HepG2 (cell line): ENCODE data around the gene ATF6. TPM values are rescaled to one million over a fixed set of nuclear protein-coding genes. Genes with fewer than 3 reads are reported as not detected.

Experiments used
- KAT8 ChIP-seq: IDR thresholded peaks from 2 replicates; pipeline ENCODE4 v1.6.1; 2016; ENCODE audit warnings: missing genetic modification reagents, missing compliant biosample characterization
- PCBP1 ChIP-seq: fragments of 200-400 bp; formaldehyde crosslinking; IDR thresholded peaks from 2 replicates; pipeline ENCODE4 v1.6.1; 2017; ENCODE audit warnings: mild to moderate bottlenecking, low read depth, low read length, borderline replicate concordance
- SIN3A ChIP-seq: IDR thresholded peaks from 2 replicates; pipeline ENCODE4 v1.6.1; 2011; ENCODE audit warnings: low read depth, mild to moderate bottlenecking, control low read depth, low read length, borderline replicate concordance
- SUZ12 ChIP-seq: fragments of 150-350 bp; IDR thresholded peaks from 2 replicates; pipeline ENCODE4 v1.6.1; 2014; ENCODE audit warnings: low read depth, low read length
- ZNF543 ChIP-seq: sonication (generic); formaldehyde crosslinking; IDR thresholded peaks from 2 replicates; pipeline ENCODE4 v1.4.0; 2020; ENCODE audit warnings: mild to moderate bottlenecking, missing genetic modification reagents
- ZNF558 ChIP-seq: sonication (generic); formaldehyde crosslinking; IDR thresholded peaks from 2 replicates; pipeline ENCODE4 v1.9.0; 2022; ENCODE audit warnings: mild to moderate bottlenecking, missing genetic modification reagents, borderline replicate concordance
- ZNF564 ChIP-seq: sonication (generic); formaldehyde crosslinking; IDR thresholded peaks from 2 replicates; pipeline ENCODE4 v1.8.1; 2023; ENCODE audit warnings: mild to moderate bottlenecking, missing genetic modification reagents
- polyA plus RNA-seq, 8 experiments: library from polyadenylated mRNA; depleted of rRNA in 3 of 8; stranded (reverse) in 7 of 8; unstranded in 1 of 8; fragments of >200 nt; fragmentation: Illumina TruSeq in 4 of 8; extraction: Trizol in 4 of 8; gene quantifications; 2 replicates each; pipeline versions ENCODE4 v1.2.1 to v1.2.3, GENCODE V29; 2011 to 2016; ENCODE audit warnings: low read depth in 4 of 8, missing spikeins in 1 of 8, mixed read lengths in 1 of 8; ENCODE audit not compliant: insufficient read depth in 1 of 8
- total RNA-seq, 5 experiments: library from RNA; depleted of rRNA; stranded (reverse); fragments of >200 nt; fragmentation: Illumina TruSeq; extraction: Trizol; gene quantifications; 2 replicates each; pipeline ENCODE4 v1.2.3, GENCODE V29; 2016; ENCODE audit warnings: low read depth in 1 of 5
- TF ChIP-seq, protein P1 (sequence below): sonication (generic); formaldehyde crosslinking; IDR thresholded peaks from 2 replicates; pipeline ENCODE4 v1.5.0; 2020; ENCODE audit warnings: mild to moderate bottlenecking, missing genetic modification reagents, borderline replicate concordance
- TF ChIP-seq, protein P2 (sequence below): sonication (generic); formaldehyde crosslinking; IDR thresholded peaks from 2 replicates; pipeline ENCODE4 v1.4.0; 2020; ENCODE audit warnings: missing genetic modification reagents
- TF ChIP-seq, protein P3 (sequence below): sonication (generic); formaldehyde crosslinking; IDR thresholded peaks from 2 replicates; pipeline ENCODE4 v1.4.0; 2020; ENCODE audit warnings: mild to moderate bottlenecking, low read depth, missing genetic modification reagents
- TF ChIP-seq, protein P4 (sequence below): sonication (generic); formaldehyde crosslinking; IDR thresholded peaks from 2 replicates; pipeline ENCODE4 v1.4.0; 2020; ENCODE audit warnings: missing genetic modification reagents, mild to moderate bottlenecking, borderline replicate concordance
- TF ChIP-seq, protein P5 (sequence below): IDR thresholded peaks from 2 replicates; pipeline ENCODE4 v1.6.1; 2016; ENCODE audit warnings: missing compliant biosample characterization, missing genetic modification reagents, borderline replicate concordance

Gene ATF6
- total and polyA plus RNA-seq, 2 of the 13 experiments (the other 11 are each of a cell fraction or from before 2014, with no cell fraction given): 13.2 to 14.5 TPM

DNA sequence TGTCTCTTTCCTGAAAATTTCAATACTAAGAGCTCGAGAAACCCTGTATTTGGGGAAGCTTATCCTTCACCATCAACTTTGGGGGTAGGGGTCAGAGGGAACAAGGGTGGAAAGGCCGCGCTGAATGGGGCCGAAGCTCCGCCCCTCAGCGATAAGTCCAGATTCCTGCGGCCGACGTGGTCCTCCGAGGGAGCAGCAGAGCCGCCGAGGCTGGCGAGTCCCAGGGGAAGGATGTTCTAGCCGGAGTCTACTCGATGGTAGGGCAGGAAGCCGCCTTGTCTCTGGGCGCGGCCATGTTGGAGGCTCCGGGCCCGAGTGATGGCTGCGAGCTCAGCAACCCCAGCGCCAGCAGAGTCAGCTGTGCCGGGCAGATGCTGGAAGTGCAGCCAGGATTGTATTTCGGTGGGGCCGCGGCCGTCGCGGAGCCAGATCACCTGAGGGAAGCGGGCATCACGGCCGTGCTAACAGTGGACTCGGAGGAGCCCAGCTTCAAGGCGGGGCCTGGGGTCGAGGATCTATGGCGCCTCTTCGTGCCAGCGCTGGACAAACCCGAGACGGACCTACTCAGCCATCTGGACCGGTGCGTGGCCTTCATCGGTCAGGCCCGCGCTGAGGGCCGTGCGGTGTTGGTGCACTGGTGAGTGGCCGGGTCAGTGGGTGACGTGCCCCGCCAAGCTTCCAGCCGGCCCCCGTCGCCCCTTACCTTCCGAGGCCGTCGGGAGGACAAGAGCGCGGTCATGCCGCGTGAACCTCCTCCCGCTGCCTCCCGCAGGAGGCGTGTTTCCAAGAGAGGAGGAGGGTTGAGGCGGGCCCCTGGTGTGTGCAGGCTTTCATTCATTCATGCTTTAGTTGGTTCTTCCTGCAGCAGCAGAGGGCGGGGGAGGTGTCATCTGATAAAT lies 16.4 kb upstream of the ATF6 start, which contains the start of gene DUSP12 (continued):
- TF ChIP-seq, protein P1, sequence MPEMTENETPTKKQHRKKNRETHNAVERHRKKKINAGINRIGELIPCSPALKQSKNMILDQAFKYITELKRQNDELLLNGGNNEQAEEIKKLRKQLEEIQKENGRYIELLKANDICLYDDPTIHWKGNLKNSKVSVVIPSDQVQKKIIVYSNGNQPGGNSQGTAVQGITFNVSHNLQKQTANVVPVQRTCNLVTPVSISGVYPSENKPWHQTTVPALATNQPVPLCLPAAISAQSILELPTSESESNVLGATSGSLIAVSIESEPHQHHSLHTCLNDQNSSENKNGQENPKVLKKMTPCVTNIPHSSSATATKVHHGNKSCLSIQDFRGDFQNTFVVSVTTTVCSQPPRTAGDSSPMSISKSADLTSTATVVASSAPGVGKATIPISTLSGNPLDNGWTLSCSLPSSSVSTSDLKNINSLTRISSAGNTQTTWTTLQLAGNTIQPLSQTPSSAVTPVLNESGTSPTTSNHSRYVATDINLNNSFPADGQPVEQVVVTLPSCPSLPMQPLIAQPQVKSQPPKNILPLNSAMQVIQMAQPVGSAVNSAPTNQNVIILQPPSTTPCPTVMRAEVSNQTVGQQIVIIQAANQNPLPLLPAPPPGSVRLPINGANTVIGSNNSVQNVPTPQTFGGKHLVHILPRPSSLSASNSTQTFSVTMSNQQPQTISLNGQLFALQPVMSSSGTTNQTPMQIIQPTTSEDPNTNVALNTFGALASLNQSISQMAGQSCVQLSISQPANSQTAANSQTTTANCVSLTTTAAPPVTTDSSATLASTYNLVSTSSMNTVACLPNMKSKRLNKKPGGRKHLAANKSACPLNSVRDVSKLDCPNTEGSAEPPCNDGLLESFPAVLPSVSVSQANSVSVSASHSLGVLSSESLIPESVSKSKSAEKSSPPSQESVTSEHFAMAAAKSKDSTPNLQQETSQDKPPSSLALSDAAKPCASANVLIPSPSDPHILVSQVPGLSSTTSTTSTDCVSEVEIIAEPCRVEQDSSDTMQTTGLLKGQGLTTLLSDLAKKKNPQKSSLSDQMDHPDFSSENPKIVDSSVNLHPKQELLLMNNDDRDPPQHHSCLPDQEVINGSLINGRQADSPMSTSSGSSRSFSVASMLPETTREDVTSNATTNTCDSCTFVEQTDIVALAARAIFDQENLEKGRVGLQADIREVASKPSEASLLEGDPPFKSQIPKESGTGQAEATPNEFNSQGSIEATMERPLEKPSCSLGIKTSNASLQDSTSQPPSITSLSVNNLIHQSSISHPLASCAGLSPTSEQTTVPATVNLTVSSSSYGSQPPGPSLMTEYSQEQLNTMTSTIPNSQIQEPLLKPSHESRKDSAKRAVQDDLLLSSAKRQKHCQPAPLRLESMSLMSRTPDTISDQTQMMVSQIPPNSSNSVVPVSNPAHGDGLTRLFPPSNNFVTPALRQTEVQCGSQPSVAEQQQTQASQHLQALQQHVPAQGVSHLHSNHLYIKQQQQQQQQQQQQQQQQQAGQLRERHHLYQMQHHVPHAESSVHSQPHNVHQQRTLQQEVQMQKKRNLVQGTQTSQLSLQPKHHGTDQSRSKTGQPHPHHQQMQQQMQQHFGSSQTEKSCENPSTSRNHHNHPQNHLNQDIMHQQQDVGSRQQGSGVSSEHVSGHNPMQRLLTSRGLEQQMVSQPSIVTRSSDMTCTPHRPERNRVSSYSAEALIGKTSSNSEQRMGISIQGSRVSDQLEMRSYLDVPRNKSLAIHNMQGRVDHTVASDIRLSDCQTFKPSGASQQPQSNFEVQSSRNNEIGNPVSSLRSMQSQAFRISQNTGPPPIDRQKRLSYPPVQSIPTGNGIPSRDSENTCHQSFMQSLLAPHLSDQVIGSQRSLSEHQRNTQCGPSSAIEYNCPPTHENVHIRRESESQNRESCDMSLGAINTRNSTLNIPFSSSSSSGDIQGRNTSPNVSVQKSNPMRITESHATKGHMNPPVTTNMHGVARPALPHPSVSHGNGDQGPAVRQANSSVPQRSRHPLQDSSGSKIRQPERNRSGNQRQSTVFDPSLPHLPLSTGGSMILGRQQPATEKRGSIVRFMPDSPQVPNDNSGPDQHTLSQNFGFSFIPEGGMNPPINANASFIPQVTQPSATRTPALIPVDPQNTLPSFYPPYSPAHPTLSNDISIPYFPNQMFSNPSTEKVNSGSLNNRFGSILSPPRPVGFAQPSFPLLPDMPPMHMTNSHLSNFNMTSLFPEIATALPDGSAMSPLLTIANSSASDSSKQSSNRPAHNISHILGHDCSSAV: no peak; the same call in 1 of the 2 replicates
- no peak for TF ChIP-seq SUZ12
- TF ChIP-seq, protein P2, sequence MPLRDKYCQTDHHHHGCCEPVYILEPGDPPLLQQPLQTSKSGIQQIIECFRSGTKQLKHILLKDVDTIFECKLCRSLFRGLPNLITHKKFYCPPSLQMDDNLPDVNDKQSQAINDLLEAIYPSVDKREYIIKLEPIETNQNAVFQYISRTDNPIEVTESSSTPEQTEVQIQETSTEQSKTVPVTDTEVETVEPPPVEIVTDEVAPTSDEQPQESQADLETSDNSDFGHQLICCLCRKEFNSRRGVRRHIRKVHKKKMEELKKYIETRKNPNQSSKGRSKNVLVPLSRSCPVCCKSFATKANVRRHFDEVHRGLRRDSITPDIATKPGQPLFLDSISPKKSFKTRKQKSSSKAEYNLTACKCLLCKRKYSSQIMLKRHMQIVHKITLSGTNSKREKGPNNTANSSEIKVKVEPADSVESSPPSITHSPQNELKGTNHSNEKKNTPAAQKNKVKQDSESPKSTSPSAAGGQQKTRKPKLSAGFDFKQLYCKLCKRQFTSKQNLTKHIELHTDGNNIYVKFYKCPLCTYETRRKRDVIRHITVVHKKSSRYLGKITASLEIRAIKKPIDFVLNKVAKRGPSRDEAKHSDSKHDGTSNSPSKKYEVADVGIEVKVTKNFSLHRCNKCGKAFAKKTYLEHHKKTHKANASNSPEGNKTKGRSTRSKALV (CRISPR knock-in tag): no peak; the same call in 1 of the 2 replicates
- peak; percentile 92 for TF ChIP-seq KAT8 (CRISPR knock-in tag)
- TF ChIP-seq ZNF564 (CRISPR knock-in tag): peak; percentile 53; the same call in 1 of the 2 replicates
- TF ChIP-seq, protein P3, sequence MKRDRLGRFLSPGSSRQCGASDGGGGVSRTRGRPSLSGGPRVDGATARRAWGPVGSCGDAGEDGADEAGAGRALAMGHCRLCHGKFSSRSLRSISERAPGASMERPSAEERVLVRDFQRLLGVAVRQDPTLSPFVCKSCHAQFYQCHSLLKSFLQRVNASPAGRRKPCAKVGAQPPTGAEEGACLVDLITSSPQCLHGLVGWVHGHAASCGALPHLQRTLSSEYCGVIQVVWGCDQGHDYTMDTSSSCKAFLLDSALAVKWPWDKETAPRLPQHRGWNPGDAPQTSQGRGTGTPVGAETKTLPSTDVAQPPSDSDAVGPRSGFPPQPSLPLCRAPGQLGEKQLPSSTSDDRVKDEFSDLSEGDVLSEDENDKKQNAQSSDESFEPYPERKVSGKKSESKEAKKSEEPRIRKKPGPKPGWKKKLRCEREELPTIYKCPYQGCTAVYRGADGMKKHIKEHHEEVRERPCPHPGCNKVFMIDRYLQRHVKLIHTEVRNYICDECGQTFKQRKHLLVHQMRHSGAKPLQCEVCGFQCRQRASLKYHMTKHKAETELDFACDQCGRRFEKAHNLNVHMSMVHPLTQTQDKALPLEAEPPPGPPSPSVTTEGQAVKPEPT: peak; percentile 77; the same call in 1 of the 2 replicates
- TF ChIP-seq ZNF558: peak; percentile 91; the same call in 1 of the 2 replicates
- TF ChIP-seq PCBP1: 0 out of 2 replicates have a peak, but pooled peaks have one; percentile 74
- TF ChIP-seq, protein P4, sequence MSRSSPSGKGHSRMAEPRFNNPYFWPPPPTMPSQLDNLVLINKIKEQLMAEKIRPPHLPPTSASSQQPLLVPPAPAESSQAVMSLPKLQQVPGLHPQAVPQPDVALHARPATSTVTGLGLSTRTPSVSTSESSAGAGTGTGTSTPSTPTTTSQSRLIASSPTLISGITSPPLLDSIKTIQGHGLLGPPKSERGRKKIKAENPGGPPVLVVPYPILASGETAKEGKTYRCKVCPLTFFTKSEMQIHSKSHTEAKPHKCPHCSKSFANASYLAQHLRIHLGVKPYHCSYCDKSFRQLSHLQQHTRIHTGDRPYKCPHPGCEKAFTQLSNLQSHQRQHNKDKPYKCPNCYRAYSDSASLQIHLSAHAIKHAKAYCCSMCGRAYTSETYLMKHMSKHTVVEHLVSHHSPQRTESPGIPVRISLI: no peak
- TF ChIP-seq, protein P5, sequence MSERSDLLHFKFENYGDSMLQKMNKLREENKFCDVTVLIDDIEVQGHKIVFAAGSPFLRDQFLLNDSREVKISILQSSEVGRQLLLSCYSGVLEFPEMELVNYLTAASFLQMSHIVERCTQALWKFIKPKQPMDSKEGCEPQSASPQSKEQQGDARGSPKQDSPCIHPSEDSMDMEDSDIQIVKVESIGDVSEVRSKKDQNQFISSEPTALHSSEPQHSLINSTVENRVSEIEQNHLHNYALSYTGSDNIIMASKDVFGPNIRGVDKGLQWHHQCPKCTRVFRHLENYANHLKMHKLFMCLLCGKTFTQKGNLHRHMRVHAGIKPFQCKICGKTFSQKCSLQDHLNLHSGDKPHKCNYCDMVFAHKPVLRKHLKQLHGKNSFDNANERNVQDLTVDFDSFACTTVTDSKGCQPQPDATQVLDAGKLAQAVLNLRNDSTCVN (CRISPR knock-in tag): peak; percentile 51; the same call in 1 of the 2 replicates
- TF ChIP-seq SIN3A: peak; percentile 82; the same call in 1 of the 2 replicates
- TF ChIP-seq ZNF543 (CRISPR knock-in tag): peak; percentile 89; the same call in 1 of the 2 replicates
